Adrenal gland (tissue), 5 donors: ENCODE results near the gene SLC9A4.

Experiments used
- POLR2A ChIP-seq, 2 donors: fragments of 450-650 bp; IDR thresholded peaks; one replicate each; pipeline ENCODE4 v1.6.1; 2017; ENCODE audit warnings: antibody characterized with exemption in 2 of 2, mild to moderate bottlenecking in 2 of 2, moderate library complexity in 1 of 2
- TF ChIP-seq, protein P1 (sequence below), 6 experiments: fragments of 450-650 bp in 4 of 6; fragments of 200-600 bp in 2 of 6; sonication (generic) in 1 of 6; IDR thresholded peaks; 1 replicate in 5 of 6; 2 replicates in 1 of 6; pipeline versions ENCODE4 v1.5.1 to v1.8.0; 2016 to 2021; ENCODE audit warnings: antibody characterized with exemption in 6 of 6, mild to moderate bottlenecking in 2 of 6, moderate library complexity in 1 of 6
- donor health status: DM: no; HTN: no; CAD: no.

DNA sequence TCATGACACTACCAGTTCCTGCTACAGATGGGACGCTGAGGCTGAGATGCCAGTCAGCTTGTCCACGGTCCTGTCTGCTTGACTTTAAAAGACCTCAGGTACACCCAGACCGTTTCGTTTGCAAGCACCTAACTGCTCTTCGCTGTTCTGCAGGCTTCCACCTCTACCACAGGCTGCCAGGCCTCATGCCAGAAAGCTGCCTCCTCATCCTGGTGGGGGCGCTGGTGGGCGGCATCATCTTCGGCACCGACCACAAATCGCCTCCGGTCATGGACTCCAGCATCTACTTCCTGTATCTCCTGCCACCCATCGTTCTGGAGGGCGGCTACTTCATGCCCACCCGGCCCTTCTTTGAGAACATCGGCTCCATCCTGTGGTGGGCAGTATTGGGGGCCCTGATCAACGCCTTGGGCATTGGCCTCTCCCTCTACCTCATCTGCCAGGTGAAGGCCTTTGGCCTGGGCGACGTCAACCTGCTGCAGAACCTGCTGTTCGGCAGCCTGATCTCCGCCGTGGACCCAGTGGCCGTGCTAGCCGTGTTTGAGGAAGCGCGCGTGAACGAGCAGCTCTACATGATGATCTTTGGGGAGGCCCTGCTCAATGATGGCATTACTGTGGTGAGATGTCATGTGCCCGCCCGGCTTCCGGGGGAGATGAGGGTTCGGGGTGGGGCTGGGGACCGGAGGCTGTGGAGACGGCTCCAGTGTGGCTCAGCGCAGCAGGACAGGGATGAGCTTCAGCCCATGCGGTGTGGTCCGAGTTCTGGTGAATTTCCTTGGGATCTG is 5.9 kb downstream of the SLC9A4 start:
- TF ChIP-seq, protein P1, sequence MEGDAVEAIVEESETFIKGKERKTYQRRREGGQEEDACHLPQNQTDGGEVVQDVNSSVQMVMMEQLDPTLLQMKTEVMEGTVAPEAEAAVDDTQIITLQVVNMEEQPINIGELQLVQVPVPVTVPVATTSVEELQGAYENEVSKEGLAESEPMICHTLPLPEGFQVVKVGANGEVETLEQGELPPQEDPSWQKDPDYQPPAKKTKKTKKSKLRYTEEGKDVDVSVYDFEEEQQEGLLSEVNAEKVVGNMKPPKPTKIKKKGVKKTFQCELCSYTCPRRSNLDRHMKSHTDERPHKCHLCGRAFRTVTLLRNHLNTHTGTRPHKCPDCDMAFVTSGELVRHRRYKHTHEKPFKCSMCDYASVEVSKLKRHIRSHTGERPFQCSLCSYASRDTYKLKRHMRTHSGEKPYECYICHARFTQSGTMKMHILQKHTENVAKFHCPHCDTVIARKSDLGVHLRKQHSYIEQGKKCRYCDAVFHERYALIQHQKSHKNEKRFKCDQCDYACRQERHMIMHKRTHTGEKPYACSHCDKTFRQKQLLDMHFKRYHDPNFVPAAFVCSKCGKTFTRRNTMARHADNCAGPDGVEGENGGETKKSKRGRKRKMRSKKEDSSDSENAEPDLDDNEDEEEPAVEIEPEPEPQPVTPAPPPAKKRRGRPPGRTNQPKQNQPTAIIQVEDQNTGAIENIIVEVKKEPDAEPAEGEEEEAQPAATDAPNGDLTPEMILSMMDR (IDR thresholded peaks at IDR 0.05): no peak
- TF ChIP-seq POLR2A (IDR thresholded peaks at IDR 0.05): no peak
